Tibial artery (tissue), 4 donors: ENCODE data around the gene SLC25A30.
"Not testable (repeated sequence)": the region's sequence is repeated elsewhere in the genome, so short reads cannot be mapped to it uniquely, and the experiment has no call there.

Experiments
- DNase-seq, 2 donors: peaks; one replicate each; pipeline ENCODE4 v3.0.0-alpha.2; 2019
- H3K27ac ChIP-seq, 2 donors: fragments of 200-600 bp; sonication (generic) in 1 of 2; 1 replicate in 1 of 2; 2 replicates in 1 of 2; pipeline ENCODE4 v1.5.1; 2018 to 2019; ENCODE audit warnings: mild to moderate bottlenecking in 1 of 2
- H3K27me3 ChIP-seq, 2 donors: fragments of 200-600 bp; sonication (generic) in 1 of 2; one replicate each; pipeline versions ENCODE4 v1.5.1 to v1.6.0; 2016 to 2019
- H3K36me3 ChIP-seq, 3 donors: fragments of 200-600 bp; sonication (generic) in 2 of 3; one replicate each; pipeline ENCODE4 v1.5.1; 2016 to 2019; ENCODE audit warnings: mild to moderate bottlenecking in 2 of 3
- H3K4me1 ChIP-seq, 4 donors: fragments of 200-600 bp; sonication (generic) in 2 of 4; 1 replicate in 3 of 4; 2 replicates in 1 of 4; pipeline ENCODE4 v1.5.1; 2016 to 2019
- H3K4me3 ChIP-seq, 2 donors: fragments of 200-600 bp; sonication (generic) in 1 of 2; 1 replicate in 1 of 2; 2 replicates in 1 of 2; pipeline ENCODE4 v1.5.1; 2018 to 2019; ENCODE audit warnings: mild to moderate bottlenecking in 2 of 2
- H3K9me3 ChIP-seq, 3 donors: fragments of 200-600 bp; sonication (generic) in 1 of 3; one replicate each; pipeline ENCODE4 v1.5.1; 2016 to 2019
- CTCF ChIP-seq, 2 experiments: fragments of 200-600 bp in 1 of 2; fragments of 450-650 bp in 1 of 2; IDR thresholded peaks; one replicate each; pipeline ENCODE4 v1.5.1; 2017 to 2019; ENCODE audit warnings: antibody characterized with exemption in 2 of 2, mild to moderate bottlenecking in 1 of 2, moderate library complexity in 1 of 2
- intact Hi-C: fragments of 100-400 bp; cut with DNase I; formaldehyde crosslinking; loops from one replicate; pipeline ENCODE4 v1.15.0; 2023; ENCODE audit warnings: low total_unique reads

SLC25A30 gene

GRCh38 chr13:45436953-45437352, 18.8 kb upstream of the SLC25A30 start:
- TF ChIP-seq CTCF (IDR thresholded peaks at IDR 0.05), result no peak
- H3K9me3 ChIP-seq, result no peaks in the 10 kb centered on the region
- peaks cover 0 to 13% (median 3%) of the 10 kb centered on the region in 4 donors for H3K4me1 ChIP-seq
- intact Hi-C loops, result no loop called here
- no peak overlapping the region for H3K27ac ChIP-seq
- DNase-seq, result no peak
- no peaks in the 10 kb centered on the region for H3K27me3 ChIP-seq
- no peak overlapping the region for H3K4me3 ChIP-seq
- H3K36me3 ChIP-seq, result no peaks in the 10 kb centered on the region

GRCh38 chr13:45436332-45436731, 18.2 kb upstream of the SLC25A30 start:
- no peak for DNase-seq
- Histone ChIP-seq H3K36me3 (no peaks in the 10 kb centered on the region), H3K27ac (no peak overlapping the region), H3K9me3 (no peaks in the 10 kb centered on the region), H3K4me3 (no peak overlapping the region), H3K4me1 (peaks cover 0 to 13% (median 3%) of the 10 kb centered on the region in 4 donors), H3K27me3 (no peaks in the 10 kb centered on the region)
- intact Hi-C loops, result no loop called here
- TF ChIP-seq CTCF (IDR thresholded peaks at IDR 0.05), result no peak

- no peak overlapping the region for H3K27ac ChIP-seq
- H3K27me3 ChIP-seq, result no peaks in the 10 kb centered on the region
- intact Hi-C loops, result no loop called here
- no peak for DNase-seq
- no peaks in the 10 kb centered on the region for H3K36me3 ChIP-seq
- H3K4me3 ChIP-seq, result no peak overlapping the region
- no peak for TF ChIP-seq CTCF (IDR thresholded peaks at IDR 0.05)
- H3K9me3 ChIP-seq, result no peaks in the 10 kb centered on the region
- H3K4me1 ChIP-seq, result no peaks in the 10 kb centered on the region
Measured at GRCh38 chr13:45434556-45435371, 16.6 kb upstream of the SLC25A30 start.

- no peak overlapping the region for H3K27ac ChIP-seq
- H3K36me3 ChIP-seq, result no peaks in the 10 kb centered on the region
- intact Hi-C loops, result no loop called here
- no peaks in the 10 kb centered on the region for H3K9me3 ChIP-seq
- no peak for TF ChIP-seq CTCF (IDR thresholded peaks at IDR 0.05)
- no peaks in the 10 kb centered on the region for H3K27me3 ChIP-seq
- H3K4me1 ChIP-seq, result no peaks in the 10 kb centered on the region
- DNase-seq, result no peak
- H3K4me3 ChIP-seq, result no peak overlapping the region
Measured at GRCh38 chr13:45433381-45433790, 15.2 kb upstream of the SLC25A30 start.

- intact Hi-C loops, result no loop called here
- Histone ChIP-seq H3K27me3 (no peaks in the 10 kb centered on the region), H3K9me3 (no peaks in the 10 kb centered on the region), H3K4me1 (no peaks in the 10 kb centered on the region), H3K4me3 (no peak overlapping the region), H3K27ac (no peak overlapping the region), H3K36me3 (no peaks in the 10 kb centered on the region)
- no peak for TF ChIP-seq CTCF (IDR thresholded peaks at IDR 0.05)
- no peak for DNase-seq
Measured at GRCh38 chr13:45432737-45433380, 14.7 kb upstream of the SLC25A30 start.

GRCh38 chr13:45426056-45426841, 8.1 kb upstream of the SLC25A30 start:
- H3K4me3 ChIP-seq, DNase-seq, H3K27me3 ChIP-seq, H3K27ac ChIP-seq, H3K9me3 ChIP-seq, H3K4me1 ChIP-seq, intact Hi-C loops, H3K36me3 ChIP-seq: not testable (repeated sequence)
